HG03521 (cell line): ENCODE measurements around the gene COL4A1.

Experiments
- ATAC-seq: cut with Tn5 transposase; IDR thresholded peaks from one replicate; pipeline ENCODE4 v1.9.1; 2021; ENCODE audit warnings: mild to moderate bottlenecking, moderate library complexity; ENCODE audit not compliant: unreplicated experiment

COL4A1 gene

GRCh38 chr13:110342474-110342873 lies 35.5 kb upstream of the COL4A1 start:
- ATAC-seq: no peak

GRCh38 chr13:110341445-110342244 lies 34.7 kb upstream of the COL4A1 start:
- peak; percentile 64 for ATAC-seq

GRCh38 chr13:110340812-110341444 lies 34.0 kb upstream of the COL4A1 start:
- no peak for ATAC-seq

- no peak for ATAC-seq
Measured at GRCh38 chr13:110339975-110340550, 33.1 kb upstream of the COL4A1 start.

GRCh38 chr13:110339263-110339662 lies 32.3 kb upstream of the COL4A1 start:
- ATAC-seq: no peak

- ATAC-seq: no peak
Measured at GRCh38 chr13:110338441-110339101, 31.6 kb upstream of the COL4A1 start.

- no peak for ATAC-seq
Measured at GRCh38 chr13:110337247-110337646, 30.3 kb upstream of the COL4A1 start.

GRCh38 chr13:110336681-110337080 lies 29.7 kb upstream of the COL4A1 start:
- ATAC-seq: no peak

GRCh38 chr13:110336108-110336507 lies 29.2 kb upstream of the COL4A1 start:
- ATAC-seq: no peak

GRCh38 chr13:110334841-110335490 lies 28.0 kb upstream of the COL4A1 start:
- no peak for ATAC-seq

- ATAC-seq: no peak
Measured at GRCh38 chr13:110334256-110334655, 27.3 kb upstream of the COL4A1 start.

- ATAC-seq: no peak
Measured at GRCh38 chr13:110333837-110334236, 26.9 kb upstream of the COL4A1 start.

GRCh38 chr13:110332750-110333149 lies 25.8 kb upstream of the COL4A1 start:
- ATAC-seq: no peak

GRCh38 chr13:110331362-110331761 lies 24.4 kb upstream of the COL4A1 start:
- ATAC-seq: no peak

- ATAC-seq: no peak
Measured at GRCh38 chr13:110330491-110331011, 23.6 kb upstream of the COL4A1 start.

- ATAC-seq: no peak
Measured at GRCh38 chr13:110329798-110330461, 23.0 kb upstream of the COL4A1 start.

- ATAC-seq: no peak
Measured at GRCh38 chr13:110329258-110329657, 22.3 kb upstream of the COL4A1 start.

GRCh38 chr13:110328573-110328972 lies 21.6 kb upstream of the COL4A1 start:
- ATAC-seq: no peak

- no peak for ATAC-seq
Measured at GRCh38 chr13:110327051-110327721, 20.2 kb upstream of the COL4A1 start.
